ENCODE measurements around the gene ETFB. TPM values are rescaled to one million over a fixed set of nuclear protein-coding genes. Genes with fewer than 3 reads are reported as not detected.

ETFB gene
- total RNA-seq, 1 donor from 2014 or later = 58.8 TPM

DNA sequence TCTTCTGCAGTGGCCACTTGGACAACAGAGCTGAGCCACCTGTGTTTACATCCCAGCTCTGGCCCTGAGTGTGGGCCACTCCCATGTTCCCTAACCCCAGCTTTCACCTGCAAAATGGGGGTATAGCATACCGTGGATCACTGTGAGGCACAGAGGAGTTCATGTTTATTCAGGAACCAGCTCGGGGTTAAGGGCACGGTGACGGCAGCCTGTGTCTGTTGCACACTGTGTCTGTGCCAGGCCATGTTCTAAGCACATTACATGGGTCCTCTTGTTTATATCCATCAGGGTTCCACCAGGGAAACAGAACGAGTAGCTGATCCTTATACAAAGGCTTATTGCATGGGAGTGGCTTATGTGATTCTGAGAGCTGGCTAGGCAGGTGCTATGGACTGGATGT lies 68.8 kb downstream of the ETFB start:
- Mint-ChIP-seq H3K4me1 (ENCODE audit: unreplicated experiment) (no peaks in the 10 kb centered on the region), H3K9me3 (ENCODE audit: unreplicated experiment) (no peaks in the 10 kb centered on the region), H3K27ac (ENCODE audit: unreplicated experiment) (no peak overlapping the region), H3K36me3 (ENCODE audit: unreplicated experiment) (no peaks in the 10 kb centered on the region), H3K27me3 (ENCODE audit: unreplicated experiment) (no peaks in the 10 kb centered on the region), H3K4me3 (ENCODE audit: unreplicated experiment) (no peak overlapping the region)
- TF ChIP-seq, protein P1, sequence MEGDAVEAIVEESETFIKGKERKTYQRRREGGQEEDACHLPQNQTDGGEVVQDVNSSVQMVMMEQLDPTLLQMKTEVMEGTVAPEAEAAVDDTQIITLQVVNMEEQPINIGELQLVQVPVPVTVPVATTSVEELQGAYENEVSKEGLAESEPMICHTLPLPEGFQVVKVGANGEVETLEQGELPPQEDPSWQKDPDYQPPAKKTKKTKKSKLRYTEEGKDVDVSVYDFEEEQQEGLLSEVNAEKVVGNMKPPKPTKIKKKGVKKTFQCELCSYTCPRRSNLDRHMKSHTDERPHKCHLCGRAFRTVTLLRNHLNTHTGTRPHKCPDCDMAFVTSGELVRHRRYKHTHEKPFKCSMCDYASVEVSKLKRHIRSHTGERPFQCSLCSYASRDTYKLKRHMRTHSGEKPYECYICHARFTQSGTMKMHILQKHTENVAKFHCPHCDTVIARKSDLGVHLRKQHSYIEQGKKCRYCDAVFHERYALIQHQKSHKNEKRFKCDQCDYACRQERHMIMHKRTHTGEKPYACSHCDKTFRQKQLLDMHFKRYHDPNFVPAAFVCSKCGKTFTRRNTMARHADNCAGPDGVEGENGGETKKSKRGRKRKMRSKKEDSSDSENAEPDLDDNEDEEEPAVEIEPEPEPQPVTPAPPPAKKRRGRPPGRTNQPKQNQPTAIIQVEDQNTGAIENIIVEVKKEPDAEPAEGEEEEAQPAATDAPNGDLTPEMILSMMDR (IDR thresholded peaks at IDR 0.05) = no peak
- no peak for DNase-seq (ENCODE audit: extremely low spot score, unreplicated experiment)

DNA sequence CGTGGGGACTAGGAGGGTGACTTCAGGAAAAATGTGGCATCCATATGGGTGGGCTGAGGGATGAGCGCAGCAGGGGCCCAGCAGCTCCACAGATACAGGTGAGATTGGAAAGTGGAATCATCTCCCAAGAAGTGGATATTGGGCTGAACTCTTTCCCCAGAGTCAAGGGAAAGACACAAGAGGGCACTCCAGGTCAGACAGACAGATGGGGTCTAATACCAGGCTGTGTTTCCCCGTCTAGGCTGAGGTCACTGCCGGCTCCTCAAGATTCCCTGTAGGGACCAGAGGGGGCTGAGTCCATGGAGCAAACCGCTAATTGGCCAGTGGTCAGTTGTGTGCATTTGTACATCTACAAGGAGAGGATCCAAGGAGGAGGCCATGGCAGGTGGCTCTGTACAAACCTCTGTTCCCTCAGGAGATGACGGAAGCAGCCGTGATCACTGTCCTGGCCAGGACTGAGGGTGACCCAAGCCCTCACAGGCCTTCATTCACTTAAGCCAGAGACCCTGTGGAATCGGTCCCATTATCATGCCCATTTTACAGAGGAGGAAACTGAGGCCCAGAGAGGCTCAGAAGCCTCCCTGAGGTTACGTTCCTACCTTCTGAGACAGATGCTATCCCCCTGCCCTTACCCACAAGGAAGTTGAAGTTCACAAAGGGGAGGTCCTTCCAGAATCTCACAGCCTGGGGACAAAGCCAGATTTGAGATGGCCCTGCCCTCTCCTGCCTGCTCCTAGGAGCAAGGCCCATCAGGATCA lies 69.7 kb downstream of the ETFB start:
- H3K27me3 Mint-ChIP-seq (ENCODE audit: unreplicated experiment) = no peaks in the 10 kb centered on the region
- no peak for DNase-seq (ENCODE audit: extremely low spot score, unreplicated experiment)
- H3K9me3 Mint-ChIP-seq (ENCODE audit: unreplicated experiment) = no peaks in the 10 kb centered on the region
- TF ChIP-seq, protein P1 (IDR thresholded peaks at IDR 0.05) = no peak
- no peak overlapping the region for H3K27ac Mint-ChIP-seq (ENCODE audit: unreplicated experiment)
- H3K4me3 Mint-ChIP-seq (ENCODE audit: unreplicated experiment) = no peak overlapping the region
- no peaks in the 10 kb centered on the region for H3K4me1 Mint-ChIP-seq (ENCODE audit: unreplicated experiment)
- no peaks in the 10 kb centered on the region for H3K36me3 Mint-ChIP-seq (ENCODE audit: unreplicated experiment)

DNA sequence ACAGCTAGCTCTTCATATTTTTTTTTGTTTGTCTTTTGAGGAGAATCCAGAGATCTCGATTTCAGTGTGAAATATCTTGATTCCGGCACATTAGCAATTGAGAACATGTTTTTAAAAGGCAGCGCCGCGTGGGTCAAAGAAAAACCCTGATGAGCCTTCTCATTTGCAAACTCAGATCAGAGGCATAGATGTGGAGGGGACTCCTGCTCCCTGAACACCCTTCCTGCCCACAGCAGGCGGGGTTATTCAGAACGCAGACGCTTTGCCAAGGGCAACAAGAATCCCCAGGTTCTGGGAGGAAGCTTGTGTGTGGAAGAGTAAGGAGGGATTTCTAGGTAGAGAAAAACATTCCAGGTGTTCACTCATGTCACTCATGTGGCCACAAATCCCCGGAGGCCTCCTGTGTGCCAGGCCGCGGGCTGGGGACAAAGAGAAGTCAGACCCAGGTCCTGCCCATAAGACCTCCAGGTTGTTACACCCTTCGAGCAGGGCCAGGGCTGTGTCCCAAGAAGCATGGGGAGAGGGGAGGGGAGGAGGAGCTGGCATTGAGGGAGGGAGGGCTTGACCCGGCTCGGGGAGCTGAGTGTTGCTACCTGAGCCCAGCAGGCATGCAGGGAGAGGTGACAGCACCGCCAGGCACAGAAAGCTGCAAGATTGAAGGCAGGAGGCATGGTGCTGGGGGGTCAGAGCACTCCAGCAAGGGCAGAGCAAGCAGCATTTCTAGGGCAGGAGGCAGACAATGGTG lies 70.6 kb downstream of the ETFB start:
- H3K27me3 Mint-ChIP-seq (ENCODE audit: unreplicated experiment) = no peaks in the 10 kb centered on the region
- H3K27ac Mint-ChIP-seq (ENCODE audit: unreplicated experiment) = no peak overlapping the region
- TF ChIP-seq, protein P1 (IDR thresholded peaks at IDR 0.05) = no peak
- H3K9me3 Mint-ChIP-seq (ENCODE audit: unreplicated experiment) = no peaks in the 10 kb centered on the region
- H3K4me3 Mint-ChIP-seq (ENCODE audit: unreplicated experiment) = no peak overlapping the region
- DNase-seq (ENCODE audit: extremely low spot score, unreplicated experiment) = no peak
- H3K4me1 Mint-ChIP-seq (ENCODE audit: unreplicated experiment) = no peaks in the 10 kb centered on the region
- no peaks in the 10 kb centered on the region for H3K36me3 Mint-ChIP-seq (ENCODE audit: unreplicated experiment)

Other genes starting within 250 kb of the ETFB start
- gene SIGLEC9, start 241.5 kb downstream of the ETFB start, total RNA-seq = not detected in 2 replicates
- gene SIGLEC7, start 224.1 kb downstream of the ETFB start, total RNA-seq = not detected in 2 replicates
- gene CD33, start 141.3 kb downstream of the ETFB start, total RNA-seq = not detected in 2 replicates
- gene SIGLECL1, start 115.3 kb downstream of the ETFB start, total RNA-seq = not detected in 2 replicates
- gene IGLON5, start 54.7 kb downstream of the ETFB start, total RNA-seq = not detected in 2 replicates
- 3.5 TPM in 2 replicates for gene VSIG10L, start 24.2 kb downstream of the ETFB start, total RNA-seq
- gene CLDND2, start 2.6 kb upstream of the ETFB start, total RNA-seq = 1.8 TPM in 1 of 2 replicates, not detected in the other
- gene NKG7, start 6.3 kb upstream of the ETFB start, total RNA-seq = not detected in 2 replicates
- gene LIM2, start 21.6 kb upstream of the ETFB start, total RNA-seq = not detected in 2 replicates
- not detected in 2 replicates for gene C19orf84, start 24.2 kb upstream of the ETFB start, total RNA-seq
- not detected in 2 replicates for gene SIGLEC10, start 51.3 kb upstream of the ETFB start, total RNA-seq
- gene SIGLEC8, start 92.1 kb upstream of the ETFB start, total RNA-seq = not detected in 2 replicates
- not detected in 2 replicates for gene CEACAM18, start 112.2 kb upstream of the ETFB start, total RNA-seq
- gene SIGLEC12, start 135.4 kb upstream of the ETFB start, total RNA-seq = not detected in 2 replicates
- gene SIGLEC6, start 165.3 kb upstream of the ETFB start, total RNA-seq = not detected in 2 replicates
- gene ZNF175, start 204.9 kb upstream of the ETFB start, total RNA-seq = 13.5 and 16.9 TPM in 2 replicates

Measured in osteocyte (in vitro differentiated cells).